Endothelial cell of umbilical vein (primary cell): ENCODE measurements around the gene PIKFYVE. TPM values are rescaled to one million over a fixed set of nuclear protein-coding genes. Genes with fewer than 3 reads are reported as not detected.

ENCODE experiments used
- BruUV-seq: library from RNA; stranded (reverse); fragments of 400-500 nt; replicated peaks from 2 replicates; lab custom pipeline; 2021; lab: Mats Ljungman, UMichigan
- CTCF ChIA-PET: fragments of 300-600, 350-600 bp; sonication (Branson Sonifier 250); formaldehyde crosslinking; loops from one replicate; lab custom pipeline; 2021; ENCODE audit warnings: antibody characterized with exemption, inconsistent platforms; lab: Charles Lee
- POLR2A ChIA-PET: fragments of 300-600, 350-600 bp; sonication (Branson Sonifier 250); formaldehyde crosslinking; loops from one replicate; lab custom pipeline; 2021; ENCODE audit warnings: antibody characterized with exemption, inconsistent platforms; lab: Charles Lee
- DNase-seq: peaks from one replicate; pipeline ENCODE4 v3.0.0-alpha.2; 2011; ENCODE audit warnings: low read depth, low spot score
- FAIRE-seq: peaks from 2 replicates; lab custom pipeline; 2011; peaks lifted over from hg19 to GRCh38; lab: Jason Lieb, UNC
- H2AFZ ChIP-seq: 2 replicates; pipeline ENCODE4 v1.6.0; 2012; ENCODE audit warnings: low read depth, low read length, control low read depth, inconsistent platforms
- H3K27ac ChIP-seq: 2 replicates; pipeline ENCODE4 v1.5.1; 2011; ENCODE audit warnings: low read depth, mild to moderate bottlenecking, control low read depth, low read length, moderate library complexity; ENCODE audit not compliant: insufficient read depth
- H3K27me3 ChIP-seq, 2 experiments: 2 replicates each; pipeline versions ENCODE4 v1.6.0 to v1.6.1; 2011; ENCODE audit warnings: low read length in 2 of 2, mixed read lengths in 1 of 2; ENCODE audit not compliant: control insufficient read depth in 2 of 2, insufficient read depth in 2 of 2
- H3K36me3 ChIP-seq, 2 experiments: 2 replicates in 1 of 2; 3 replicates in 1 of 2; pipeline ENCODE4 v1.5.1; 2011; ENCODE audit warnings: low read length in 2 of 2, mild to moderate bottlenecking in 1 of 2, moderate library complexity in 1 of 2; ENCODE audit not compliant: control insufficient read depth in 2 of 2, insufficient read depth in 2 of 2; ENCODE audit errors: extremely low read depth in 1 of 2
- H3K4me1 ChIP-seq: 3 replicates; pipeline ENCODE4 v1.5.1; 2011; ENCODE audit warnings: mild to moderate bottlenecking, low read length; ENCODE audit not compliant: control insufficient read depth, insufficient read depth; ENCODE audit errors: extremely low read depth
- H3K4me2 ChIP-seq: 2 replicates; pipeline ENCODE4 v1.6.1; 2011; ENCODE audit warnings: low read length, control low read depth, mixed read lengths; ENCODE audit not compliant: insufficient read depth
- H3K4me3 ChIP-seq, 3 experiments: fragments of 200-600 bp in 1 of 3; sonication (generic), shearing (Covaris generic) in 1 of 3; replicated peaks in 1 of 3; 2 replicates each; pipeline ENCODE4 v1.5.1; 2011 to 2016; ENCODE audit warnings: control low read depth in 3 of 3, low read length in 3 of 3, mild to moderate bottlenecking in 2 of 3, inconsistent platforms in 1 of 3, low read depth in 1 of 3, moderate library complexity in 1 of 3; ENCODE audit not compliant: insufficient read depth in 1 of 3
- H3K79me2 ChIP-seq: 2 replicates; pipeline ENCODE4 v1.6.0; 2012; ENCODE audit warnings: low read length, inconsistent platforms; ENCODE audit not compliant: control insufficient read depth, insufficient read depth
- H3K9ac ChIP-seq: replicated peaks from 2 replicates; pipeline ENCODE3; 2011; ENCODE audit warnings: low read length, control low read depth; ENCODE audit not compliant: insufficient read depth; ENCODE audit errors: extremely low read depth
- H3K9me1 ChIP-seq: replicated peaks from 3 replicates; pipeline ENCODE4 v1.6.0; 2011; ENCODE audit warnings: mild to moderate bottlenecking, low read length; ENCODE audit not compliant: control insufficient read depth, insufficient read depth; ENCODE audit errors: extremely low read depth
- H3K9me3 ChIP-seq: replicated peaks from 2 replicates; pipeline ENCODE4 v1.5.1; 2012; ENCODE audit warnings: low read length, inconsistent platforms; ENCODE audit not compliant: control insufficient read depth, insufficient read depth
- H4K20me1 ChIP-seq: replicated peaks from 2 replicates; pipeline ENCODE3; 2011; ENCODE audit warnings: mild to moderate bottlenecking, low read length; ENCODE audit not compliant: control insufficient read depth, insufficient read depth; ENCODE audit errors: extremely low read depth
- CTCF ChIP-seq, 2 donors: IDR thresholded peaks; 1 replicate in 1 of 2; 2 replicates in 1 of 2; pipeline ENCODE4 v1.5.1; 2011; ENCODE audit warnings: low read length in 2 of 2, mild to moderate bottlenecking in 2 of 2, moderate library complexity in 2 of 2, control low read depth in 1 of 2, inconsistent platforms in 1 of 2, low read depth in 1 of 2; ENCODE audit not compliant: insufficient read depth in 1 of 2; ENCODE audit errors: extremely low read depth in 1 of 2
- EZH2 ChIP-seq: IDR thresholded peaks from 2 replicates; pipeline ENCODE4 v1.6.1; 2012; ENCODE audit warnings: borderline replicate concordance, low read depth, mild to moderate bottlenecking, moderate library complexity, low read length, inconsistent platforms; ENCODE audit not compliant: severe bottlenecking
- FOS ChIP-seq: IDR thresholded peaks from 2 replicates; pipeline ENCODE4 v1.6.1; 2011; ENCODE audit warnings: mild to moderate bottlenecking, low read length, moderate library complexity, borderline replicate concordance; ENCODE audit not compliant: insufficient read depth
- GATA2 ChIP-seq: IDR thresholded peaks from 2 replicates; pipeline ENCODE4 v1.7.0; 2011; ENCODE audit warnings: low read depth, mild to moderate bottlenecking, moderate library complexity, mixed read lengths, low read length; ENCODE audit not compliant: insufficient read length, insufficient read depth
- JUN ChIP-seq: IDR thresholded peaks from 2 replicates; pipeline ENCODE4 v1.6.1; 2011; ENCODE audit warnings: borderline replicate concordance, low read depth; ENCODE audit not compliant: insufficient read length, insufficient read depth
- MAX ChIP-seq: IDR thresholded peaks from 2 replicates; pipeline ENCODE4 v1.6.1; 2011; ENCODE audit not compliant: insufficient read depth, insufficient read length
- MYC ChIP-seq: IDR thresholded peaks from one replicate; pipeline ENCODE4 v1.6.1; 2011; ENCODE audit warnings: mild to moderate bottlenecking, low read depth, low read length
- POLR2A ChIP-seq: IDR thresholded peaks from 2 replicates; pipeline ENCODE4 v1.6.1; 2012; ENCODE audit warnings: low read depth, mild to moderate bottlenecking, control low read depth, low read length
- POLR2AphosphoS5 ChIP-seq: IDR thresholded peaks from 2 replicates; pipeline ENCODE4 v1.6.1; 2012; ENCODE audit warnings: low read depth, mild to moderate bottlenecking, control low read depth, low read length, moderate library complexity; ENCODE audit not compliant: insufficient read depth
- dilution Hi-C: fragments of 300-500 bp; cut with MboI; formaldehyde crosslinking; loops from one replicate; pipeline ENCODE4 v1.15.0; 2019; ENCODE audit warnings: low sequenced_read_pairs; ENCODE audit not compliant: extremely low pct_ligation_motif_present
- intact Hi-C: fragments of 100-400 bp; cut with micrococcal nuclease; formaldehyde crosslinking; loops from one replicate; pipeline ENCODE4 v1.10.0; 2022
- polyA plus RNA-seq, 4 experiments: library from polyadenylated mRNA; depleted of rRNA in 3 of 4; stranded (reverse) in 3 of 4; unstranded in 1 of 4; fragments of >200 nt; gene quantifications; 2 replicates each; pipeline versions ENCODE4 v1.2.1 to v1.2.3, GENCODE V29; 2011 to 2012; ENCODE audit warnings: missing spikeins in 1 of 4
- total RNA-seq: library from RNA; stranded (reverse); gene quantifications from 2 replicates; pipeline ENCODE4 v1.2.3, GENCODE V29; 2021

Gene PIKFYVE
- total and polyA plus RNA-seq, 2 donors (not counting 3 experiments of a cell fraction or from before 2014, with no cell fraction given): 9.0 to 28.2 TPM

GRCh38 chr2:208306291-208306690 is 40.2 kb downstream of the PIKFYVE start:
- H3K9me3 ChIP-seq: no peaks in the 10 kb centered on the region
- H3K79me2 ChIP-seq: no peaks in the 10 kb centered on the region
- DNase-seq (no peak), FAIRE-seq (no peak)
- no peak overlapping the region for H3K4me2 ChIP-seq
- ChIA-PET POLR2A (no interaction called here), CTCF (no interaction called here)
- no peaks in the 10 kb centered on the region for H3K9me1 ChIP-seq
- H3K4me3 ChIP-seq: no peak overlapping the region
- no peaks in the 10 kb centered on the region for H3K27me3 ChIP-seq
- H3K36me3 ChIP-seq: peaks cover 7 to 13% of the 10 kb centered on the region in 2 experiments
- dilution Hi-C loops (no loop called here), intact Hi-C loops (no loop called here)
- H2AFZ ChIP-seq: no peak overlapping the region
- H3K4me1 ChIP-seq: no peaks in the 10 kb centered on the region
- TF ChIP-seq POLR2AphosphoS5 (no peak), CTCF (IDR thresholded peaks at IDR 0.05; ENCODE audit: extremely low read depth in 1 of 2, insufficient read depth in 1 of 2, low read depth in 1 of 2, low read length in 2 of 2) (no peak), MAX (no peak), EZH2 (no peak), MYC (no peak), FOS (no peak), GATA2 (no peak), JUN (no peak), POLR2A (no peak)
- no peak overlapping the region for H3K27ac ChIP-seq
- H3K9ac ChIP-seq: no peak overlapping the region
- H4K20me1 ChIP-seq: no peaks in the 10 kb centered on the region
- no TSS peak for BruUV-seq
